Testis (tissue), 2 donors: ENCODE results near the gene MINDY4.
"Not testable (repeated sequence)": the region's sequence is repeated elsewhere in the genome, so short reads cannot be mapped to it uniquely, and the experiment has no call there.

Experiments
- CTCF ChIP-seq, 3 experiments: fragments of 450-650 bp in 2 of 3; fragments of 200-600 bp in 1 of 3; sonication (generic) in 1 of 3; IDR thresholded peaks; one replicate each; pipeline ENCODE4 v1.5.1; 2016 to 2019; ENCODE audit warnings: antibody characterized with exemption in 3 of 3, mild to moderate bottlenecking in 2 of 3, moderate library complexity in 1 of 3
- POLR2A ChIP-seq: fragments of 450-650 bp; IDR thresholded peaks from one replicate; pipeline ENCODE4 v1.6.1; 2017; ENCODE audit warnings: antibody characterized with exemption, mild to moderate bottlenecking, moderate library complexity

- not testable (repeated sequence) for TF ChIP-seq CTCF (IDR thresholded peaks at IDR 0.05); POLR2A
Measured at GRCh38 chr7:30807941-30808340, 36.7 kb downstream of the MINDY4 start.
